HG03025 (cell line): ENCODE measurements around the gene ASAP2.

Experiments used
- ATAC-seq: cut with Tn5 transposase; IDR thresholded peaks from one replicate; pipeline ENCODE4 v1.9.1; 2021; ENCODE audit warnings: mild to moderate bottlenecking, moderate library complexity; ENCODE audit not compliant: unreplicated experiment, low FRiP score

Gene ASAP2

DNA sequence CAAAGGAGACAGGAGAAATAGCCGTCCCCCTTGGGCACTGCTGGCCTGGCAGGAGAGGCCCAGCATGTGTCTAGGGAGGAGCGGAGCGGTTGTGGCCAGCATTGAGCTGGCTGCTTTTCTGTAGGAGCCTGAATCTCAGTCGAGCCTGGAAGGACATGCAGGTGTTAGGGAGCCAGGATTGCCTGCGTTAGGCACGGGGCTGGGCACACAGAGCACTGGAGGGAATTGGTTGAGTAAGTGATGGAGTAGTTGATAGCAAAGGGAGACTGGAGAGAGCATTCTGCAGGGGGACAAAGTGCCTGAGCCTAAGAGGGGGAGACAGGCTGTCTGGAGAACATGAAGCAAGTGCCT, 22.8 kb downstream of the ASAP2 start:
- ATAC-seq = no peak

DNA sequence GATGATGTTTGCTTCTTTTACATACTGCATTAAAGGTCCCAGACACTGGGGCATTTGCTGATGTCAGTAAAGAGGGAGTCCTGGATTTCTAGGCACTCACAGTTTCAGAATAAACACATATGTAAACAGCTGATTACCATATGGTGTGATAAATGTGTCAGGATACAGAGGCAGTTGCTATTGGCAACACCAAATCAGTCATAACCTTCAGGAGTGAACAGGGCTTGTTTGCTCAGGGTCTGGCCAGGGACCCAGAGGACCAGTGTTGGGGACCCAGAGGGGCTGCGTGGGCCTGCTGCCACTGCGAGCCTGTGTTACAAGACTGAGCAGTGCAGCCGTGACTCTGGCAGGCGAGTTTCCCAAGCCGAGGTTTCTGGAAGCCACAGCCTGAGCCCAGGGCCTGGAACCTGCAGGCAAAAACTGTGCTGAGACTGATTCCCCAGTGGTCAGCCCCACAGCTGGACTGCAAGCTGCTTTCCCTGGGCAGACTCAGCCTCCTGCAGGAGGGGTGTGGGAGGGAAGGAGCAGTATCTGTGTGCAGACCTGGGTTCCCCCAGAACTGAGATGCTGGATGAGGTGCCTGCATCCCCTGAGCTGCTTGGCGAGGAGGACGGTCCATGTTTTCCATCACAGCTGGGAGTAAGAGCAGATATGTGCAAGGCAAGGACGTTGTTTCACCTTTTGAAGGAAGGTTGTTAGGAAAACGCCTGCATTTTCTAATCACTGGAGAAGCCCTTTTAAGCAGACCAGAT, 23.6 kb downstream of the ASAP2 start:
- ATAC-seq = no peak

DNA sequence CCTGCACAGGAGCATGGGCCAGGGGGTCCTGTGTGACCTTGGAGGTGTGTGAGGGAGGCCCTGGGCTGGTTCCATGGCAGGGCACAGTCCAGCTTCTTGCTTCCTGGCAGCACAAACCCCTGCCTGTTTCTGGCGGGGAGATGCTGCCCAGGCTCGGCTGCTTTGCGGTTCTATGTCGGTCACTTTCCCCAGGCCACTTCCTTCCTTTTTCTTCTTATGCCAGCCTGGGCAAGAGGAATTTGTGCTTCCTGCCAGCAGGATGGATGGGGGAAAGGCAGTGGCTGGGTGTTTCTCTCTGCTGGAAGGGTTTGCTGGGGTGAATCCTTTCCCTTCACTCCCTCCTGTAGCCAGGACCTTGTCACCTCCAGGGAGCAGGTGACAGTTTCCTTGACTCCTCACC, 24.3 kb downstream of the ASAP2 start:
- ATAC-seq = no peak

DNA sequence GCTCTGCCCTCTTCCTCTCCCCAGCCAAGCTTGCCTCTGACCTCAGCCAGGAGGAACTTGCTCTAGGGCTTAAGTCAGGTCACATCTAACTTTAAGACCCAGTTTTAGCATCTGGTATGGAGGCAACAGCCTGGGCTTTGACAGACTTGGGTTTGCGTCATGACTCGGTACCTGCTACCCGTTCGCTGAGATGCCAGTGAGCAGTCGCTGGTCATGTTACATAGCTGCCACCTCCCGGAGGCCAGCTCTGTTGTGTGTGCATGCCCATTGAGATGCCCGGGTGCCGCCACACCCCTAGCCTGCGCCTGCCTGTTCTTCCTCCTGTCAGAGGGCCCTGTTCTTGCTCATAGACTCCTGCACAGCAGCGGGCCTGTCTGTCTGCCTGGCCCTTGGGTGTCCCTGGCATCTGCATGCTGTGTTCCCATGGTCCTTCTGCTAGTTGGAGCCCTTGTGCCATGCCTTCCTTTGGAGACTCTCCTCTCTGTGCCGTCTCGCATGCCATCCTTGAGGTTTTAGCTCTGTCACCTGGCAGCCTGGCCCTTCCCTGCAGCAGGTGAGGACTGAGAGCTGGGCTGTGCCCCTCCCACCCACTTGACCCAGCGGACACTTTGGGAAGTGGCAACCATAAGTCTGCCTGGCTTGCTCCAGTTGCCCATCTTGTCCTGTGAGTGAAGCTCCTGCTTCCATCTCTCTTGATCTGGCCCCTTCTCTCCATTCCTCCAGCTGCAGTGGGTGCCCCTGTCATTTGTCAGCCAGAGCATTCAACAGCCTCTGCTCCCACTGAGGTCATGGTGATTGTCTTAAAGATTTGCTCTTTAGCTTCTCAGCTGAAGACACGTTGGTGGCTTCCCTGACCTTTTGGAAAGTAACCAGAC, 24.9 kb downstream of the ASAP2 start:
- ATAC-seq = no peak

DNA sequence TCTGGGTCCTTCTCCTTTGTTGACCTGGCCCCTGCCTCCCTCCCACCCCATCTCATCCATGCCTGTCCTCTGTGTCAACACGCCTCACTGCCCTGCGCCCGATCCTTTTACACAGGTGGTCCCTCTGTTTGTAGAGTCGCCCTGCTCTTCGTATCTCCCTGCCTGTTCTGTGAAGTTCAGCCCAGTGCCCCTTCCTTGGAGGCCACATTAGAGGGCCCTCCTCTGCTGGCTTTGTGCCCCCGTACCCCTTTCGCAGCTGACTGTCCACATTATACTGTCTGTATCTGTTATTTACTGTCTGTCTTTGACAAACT, 25.5 kb downstream of the ASAP2 start:
- ATAC-seq = no peak

DNA sequence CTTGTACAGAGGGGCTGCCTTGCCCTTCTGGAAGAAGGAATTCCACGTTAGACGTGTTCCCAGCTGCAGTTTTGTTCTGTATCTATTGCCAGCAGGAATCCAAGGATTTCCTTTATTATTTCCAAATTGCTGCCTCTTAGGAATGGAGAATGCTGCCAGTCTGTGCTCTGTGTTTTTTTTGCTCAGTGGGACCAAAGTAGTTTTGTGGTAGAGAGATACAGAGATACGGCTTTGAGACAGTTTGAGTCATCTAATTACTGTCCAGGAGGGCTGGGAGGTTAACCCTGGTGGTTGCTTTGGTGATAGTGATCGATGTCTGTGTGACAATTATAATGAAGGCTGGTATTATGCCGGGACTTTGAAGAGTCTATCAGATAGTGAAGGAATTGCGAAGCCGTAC, 26.3 kb downstream of the ASAP2 start:
- no peak for ATAC-seq

DNA sequence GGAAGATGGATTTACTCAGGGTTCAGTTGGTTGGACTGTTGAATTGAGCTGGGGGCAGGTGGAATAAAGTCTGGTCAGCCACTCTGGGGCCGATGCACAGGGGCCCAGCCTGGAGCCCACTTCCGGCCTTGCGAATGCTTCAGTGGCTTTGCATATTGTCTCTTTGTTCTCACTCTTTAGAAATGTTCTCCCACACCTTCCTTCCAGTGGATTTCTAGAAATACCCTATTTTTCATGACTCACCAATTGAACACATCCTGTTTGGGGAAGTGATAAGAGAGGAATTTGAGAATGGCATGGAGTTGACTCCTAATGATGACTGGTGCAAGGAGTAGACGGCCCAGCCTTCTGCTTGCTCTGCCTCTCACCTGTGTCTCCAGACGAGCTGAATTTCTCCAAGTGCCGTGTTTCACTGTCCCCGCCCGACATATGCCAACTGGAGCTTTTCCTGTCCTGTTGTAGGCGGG, 28.1 kb downstream of the ASAP2 start:
- ATAC-seq = no peak

DNA sequence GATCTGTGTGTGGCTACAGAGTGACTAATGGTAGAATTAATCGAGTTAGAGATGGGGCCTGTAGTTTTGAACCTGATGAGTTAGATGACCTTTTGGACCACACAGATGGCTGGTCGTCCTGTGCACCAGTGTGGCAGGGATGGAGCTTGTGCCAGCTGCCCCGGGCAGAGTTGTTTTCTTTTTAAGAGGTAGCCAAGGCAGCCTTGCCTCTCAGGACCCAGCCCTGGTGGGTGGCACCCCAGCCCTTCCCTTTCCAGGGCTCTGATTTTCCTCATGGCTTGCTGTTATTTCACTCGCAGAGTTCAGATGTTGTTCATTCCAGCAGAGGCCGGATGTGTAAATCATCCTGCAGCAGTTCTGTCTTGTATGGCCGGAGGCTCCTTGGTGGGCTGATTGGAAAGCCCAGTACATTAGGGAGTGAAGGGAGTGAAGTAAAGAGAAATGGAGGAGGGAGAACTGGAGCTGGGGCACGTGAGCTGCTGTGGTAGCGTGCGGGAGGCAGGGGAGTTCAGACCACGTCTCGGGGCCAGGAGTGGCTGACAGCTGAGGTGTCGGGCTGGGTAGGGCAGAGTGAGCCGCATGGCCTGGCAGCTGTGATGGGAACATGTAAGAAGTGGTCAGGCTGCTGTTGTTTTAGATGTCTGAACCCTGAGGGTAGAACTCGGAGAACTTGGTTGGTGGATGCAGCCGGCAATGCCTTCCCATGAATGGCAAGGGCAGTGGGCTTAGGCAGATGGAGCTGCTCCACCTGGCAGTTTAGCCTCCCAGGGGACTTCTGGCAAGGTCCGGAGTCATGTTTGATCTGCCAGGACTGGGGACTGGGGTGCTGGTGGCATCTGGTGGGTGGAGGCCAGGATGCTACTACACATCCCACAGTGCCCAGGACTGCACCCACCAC, 28.8 kb downstream of the ASAP2 start:
- ATAC-seq = no peak

DNA sequence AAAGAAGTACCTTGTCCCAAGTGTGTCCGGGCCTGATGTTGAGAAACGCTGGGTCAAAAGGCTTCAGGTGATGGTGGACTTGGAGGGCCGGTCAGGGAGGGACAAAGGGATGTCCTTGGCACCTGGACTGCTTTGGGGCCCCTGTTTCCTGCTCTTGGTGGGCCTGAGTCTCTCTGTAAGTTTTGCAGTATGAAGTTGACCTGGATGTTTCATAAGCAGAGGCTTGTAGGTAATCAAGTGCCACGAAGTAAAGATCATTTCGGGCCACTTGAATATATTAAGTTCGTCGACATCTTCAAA, 29.4 kb downstream of the ASAP2 start:
- no peak for ATAC-seq

DNA sequence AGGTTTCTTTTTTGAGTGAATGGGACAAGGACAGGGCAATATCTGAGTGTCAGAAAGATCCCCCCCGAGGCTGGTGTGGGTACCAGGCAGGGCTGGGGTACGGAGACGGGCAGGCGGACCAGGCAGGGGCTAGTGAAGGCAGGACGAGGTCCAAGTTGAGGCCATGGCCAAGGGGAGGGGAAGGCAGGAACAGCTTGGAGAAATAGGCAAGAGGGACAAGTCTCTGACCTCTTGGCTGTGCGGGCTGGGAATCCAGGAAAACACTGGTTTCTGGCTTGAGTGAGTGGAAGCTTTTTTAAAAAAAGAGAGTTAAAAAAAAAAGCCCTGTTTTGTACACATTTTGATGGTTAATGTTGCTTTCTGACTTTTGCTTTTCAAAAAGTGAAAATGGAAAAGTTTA, 30.3 kb downstream of the ASAP2 start:
- no peak for ATAC-seq

DNA sequence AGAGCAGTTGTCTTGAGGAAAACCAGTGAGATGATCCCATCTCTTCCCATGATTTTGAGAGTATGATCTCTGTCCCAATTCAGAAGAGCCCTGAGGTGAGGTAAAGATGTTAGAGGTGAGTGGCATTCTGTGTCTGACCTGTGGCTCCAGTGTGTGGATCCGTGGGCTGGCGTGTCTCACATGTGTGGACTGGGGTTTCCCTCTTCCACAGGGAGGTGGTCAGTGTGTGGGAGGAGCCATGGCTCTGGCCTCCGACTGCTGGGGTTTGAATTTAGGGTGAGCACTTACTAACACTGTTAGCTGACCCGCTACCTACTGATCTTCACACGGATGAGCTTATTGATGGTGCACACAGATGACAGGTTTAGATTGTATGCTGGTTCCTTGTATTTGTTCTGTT, 31.2 kb downstream of the ASAP2 start:
- no peak for ATAC-seq

DNA sequence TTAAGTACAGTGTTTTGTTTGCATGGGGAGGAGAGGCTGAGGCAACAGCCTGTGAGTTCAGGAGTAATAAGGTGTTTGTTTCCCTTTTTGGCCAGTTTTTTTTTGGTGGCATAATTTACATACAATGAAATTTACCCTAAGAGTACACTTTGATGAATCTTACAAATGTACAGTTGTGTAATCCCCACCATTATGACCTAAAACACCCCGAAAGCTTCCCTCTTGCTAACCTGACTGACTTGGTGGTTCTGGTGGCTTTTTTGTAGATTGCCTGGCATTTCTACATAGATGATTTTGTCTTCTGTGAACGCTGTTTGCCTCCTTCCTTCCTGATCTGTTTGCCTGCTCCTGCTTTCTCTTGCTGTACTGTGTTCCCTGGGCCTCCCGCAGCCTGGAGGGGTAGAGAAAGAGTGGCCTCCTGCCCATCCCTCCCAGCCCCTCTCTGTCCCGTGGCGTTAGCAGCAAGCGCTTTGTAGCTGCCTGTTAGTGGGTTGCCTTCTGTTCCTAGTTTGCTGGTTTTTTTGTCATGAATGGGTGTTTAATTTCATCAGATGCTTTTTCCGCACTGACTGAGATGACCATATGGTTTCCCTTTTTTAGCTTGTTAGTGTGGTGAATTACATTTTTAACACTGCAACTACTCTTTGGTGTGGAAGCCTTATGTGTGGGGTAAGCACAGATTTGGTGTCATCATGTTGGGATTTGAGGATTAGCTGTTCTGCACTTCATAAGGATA, 32.1 kb downstream of the ASAP2 start:
- no peak for ATAC-seq

DNA sequence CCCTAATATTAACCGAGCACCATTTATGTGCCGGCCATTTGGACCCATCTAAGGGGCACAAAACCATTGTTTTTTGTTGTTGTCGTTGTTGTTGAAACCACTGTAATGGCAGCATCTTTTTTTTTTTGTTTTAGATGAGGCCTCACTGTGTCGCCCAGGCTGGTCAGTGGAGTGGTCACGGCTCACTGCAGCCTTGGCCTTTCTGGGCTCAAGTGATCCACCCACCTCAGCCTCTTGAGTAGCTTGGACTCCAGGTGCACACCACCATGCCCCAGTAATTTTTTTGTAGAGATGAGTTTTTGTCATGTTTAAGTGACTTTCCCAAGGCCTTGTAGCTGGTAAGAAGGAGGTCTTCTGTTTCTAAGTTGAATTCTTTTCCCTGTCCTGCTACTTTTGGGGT, 33.0 kb downstream of the ASAP2 start:
- ATAC-seq = no peak

DNA sequence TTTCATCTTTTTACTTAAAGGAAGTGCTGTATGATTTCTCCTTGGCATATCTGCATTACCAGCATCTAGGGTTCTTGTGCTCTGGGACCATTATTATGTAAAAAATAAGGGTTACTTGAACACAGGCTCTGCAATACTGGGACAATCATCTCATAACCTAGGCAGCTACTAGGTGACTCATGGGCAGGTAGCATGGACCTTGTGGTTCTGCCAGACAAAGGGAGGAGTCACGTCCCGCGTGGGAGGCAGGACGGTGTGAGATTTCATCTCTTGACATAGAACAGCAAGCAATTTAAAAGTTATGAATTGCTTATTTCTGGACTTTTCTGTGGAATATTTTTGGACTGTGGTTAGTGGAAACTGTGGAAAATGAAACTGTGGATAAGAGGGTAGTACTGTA, 34.1 kb downstream of the ASAP2 start:
- no peak for ATAC-seq

DNA sequence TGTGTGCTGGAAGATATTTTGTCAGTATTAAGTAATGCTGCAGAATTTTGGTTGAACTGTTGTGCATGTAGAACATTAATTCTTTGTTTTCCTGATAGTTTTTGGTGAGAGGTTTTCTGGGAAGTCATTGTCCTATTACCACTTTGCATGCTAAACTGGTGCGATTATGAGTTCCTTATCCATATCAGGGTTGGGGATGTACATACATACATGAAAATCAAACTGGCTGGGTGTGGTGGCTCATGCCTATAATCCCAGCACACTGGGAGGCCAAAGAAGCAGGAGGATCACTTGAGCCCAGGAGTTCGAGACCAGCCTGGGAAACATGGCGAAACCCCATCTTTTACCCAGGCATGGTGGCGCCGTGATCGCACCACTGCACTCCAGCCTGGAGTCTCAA, 34.6 kb downstream of the ASAP2 start:
- ATAC-seq = no peak

DNA sequence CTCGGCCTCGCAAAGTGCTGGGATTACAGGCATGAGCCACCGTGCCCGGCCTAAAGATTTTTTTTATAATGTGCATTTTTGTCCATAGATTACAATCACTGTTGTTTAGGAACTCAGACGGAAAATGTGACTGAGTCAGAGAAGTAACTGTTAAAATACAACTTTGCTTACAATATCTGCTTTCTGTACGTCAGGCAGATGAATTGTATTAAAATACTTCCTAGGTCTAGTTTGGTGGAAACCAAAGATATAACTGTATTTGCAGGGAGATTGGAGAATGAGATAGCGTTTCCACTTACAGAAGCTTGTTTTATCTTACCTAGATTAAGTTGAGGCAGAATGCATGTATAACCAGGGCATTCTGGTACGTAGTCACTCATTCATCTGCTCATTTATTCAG, 36.7 kb downstream of the ASAP2 start:
- no peak for ATAC-seq

DNA sequence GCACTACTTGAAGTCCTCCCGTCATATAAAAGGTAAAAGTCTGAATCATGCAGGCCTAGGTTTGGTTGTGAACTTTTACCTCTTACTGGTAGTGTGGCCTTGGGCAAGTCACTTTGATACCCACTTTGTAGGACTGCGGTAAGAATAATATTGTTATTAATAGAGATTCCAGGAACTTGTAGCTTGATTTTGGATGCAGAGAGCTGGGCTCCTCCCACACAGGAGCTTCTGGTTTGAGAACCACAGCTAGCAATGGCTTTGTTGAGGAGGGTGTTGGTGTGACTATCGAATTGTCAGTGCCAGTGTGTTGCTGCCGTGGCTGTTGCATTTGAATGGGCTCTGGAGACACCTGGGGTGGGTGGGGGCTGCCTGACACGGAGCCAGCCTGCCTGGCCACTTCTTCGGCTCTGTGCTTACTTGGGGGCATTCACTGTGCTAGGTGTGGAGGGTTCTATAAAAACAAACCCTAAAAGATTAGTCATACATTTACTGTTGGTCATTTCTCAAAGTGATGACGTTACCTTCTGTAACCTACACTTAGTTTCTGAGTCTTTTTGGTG, 38.5 kb downstream of the ASAP2 start:
- ATAC-seq = no peak

DNA sequence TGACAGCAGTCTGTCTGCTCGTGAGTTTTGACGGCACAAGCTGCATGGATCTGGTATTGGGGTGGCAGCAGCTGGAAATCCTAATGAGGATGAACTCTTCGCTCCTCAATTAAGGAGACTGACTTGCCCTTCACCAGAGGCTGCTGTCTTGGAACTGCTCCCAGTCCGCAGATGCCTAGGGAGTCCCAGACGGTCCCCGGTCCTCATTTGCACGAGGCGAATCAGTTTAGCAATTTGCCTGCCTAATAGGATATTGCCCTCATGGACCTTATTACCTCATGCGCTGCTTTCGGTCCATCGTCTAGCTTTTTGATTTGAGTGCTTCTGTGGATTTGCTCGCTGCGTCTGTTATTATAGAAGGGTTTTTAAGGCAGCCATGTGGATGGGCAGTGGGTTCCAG, 40.6 kb downstream of the ASAP2 start:
- no peak for ATAC-seq

DNA sequence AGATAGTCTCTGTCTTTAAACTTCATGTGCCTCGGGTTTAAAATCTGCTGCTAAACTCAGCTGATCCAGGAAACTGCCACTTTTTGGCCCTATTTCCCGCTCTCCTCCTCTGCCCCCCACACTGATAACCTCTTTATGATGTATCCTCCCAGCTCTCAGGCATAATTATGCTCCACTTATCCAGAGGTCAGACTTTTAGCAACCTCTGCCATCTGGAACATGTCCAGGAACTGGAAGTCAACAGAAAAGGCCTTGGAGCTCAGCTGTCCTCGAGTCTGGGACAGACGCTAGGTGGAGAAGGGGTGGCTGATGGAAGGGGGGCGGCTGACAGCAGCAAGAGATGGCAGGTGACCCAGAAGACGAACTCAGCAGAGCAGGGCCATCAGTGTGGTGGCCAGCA, 41.2 kb downstream of the ASAP2 start:
- ATAC-seq = no peak

DNA sequence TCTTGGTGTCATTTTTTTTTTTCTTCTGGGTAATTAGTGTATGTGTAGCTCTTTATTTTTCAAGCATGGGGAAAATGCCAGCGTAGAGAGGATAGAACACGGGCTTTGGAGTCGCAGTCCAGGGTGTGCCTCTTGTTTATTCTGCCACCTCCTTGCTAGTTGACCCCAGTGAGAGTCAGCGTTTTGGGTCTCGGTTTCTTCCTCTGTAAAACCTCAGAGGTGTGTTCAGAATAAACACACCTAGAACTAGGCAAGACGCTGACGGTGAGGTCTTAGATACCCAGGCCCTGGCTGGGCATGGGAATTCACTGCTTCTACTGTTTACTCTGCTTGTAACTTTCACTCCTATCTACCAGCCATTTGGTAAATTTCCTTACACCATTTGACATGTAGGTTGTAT, 41.8 kb downstream of the ASAP2 start:
- ATAC-seq = no peak
